DND-41 (cell line): Measurements from ENCODE around the gene HM13.
"Not testable (repeated sequence)": the region's sequence is repeated elsewhere in the genome, so short reads cannot be mapped to it uniquely, and the experiment has no call there.

Experiments
- ATAC-seq: fragments of 200-7000 bp; cut with Tn5 transposase; 3 replicates; pipeline ENCODE4 v1.9.1; 2021; ENCODE audit warnings: low read depth; ENCODE audit not compliant: insufficient read depth
- DNase-seq: peaks from one replicate; pipeline ENCODE4 v3.0.0-alpha.2; 2020
- H2AFZ ChIP-seq: 2 replicates; pipeline ENCODE4 v1.6.0; 2012; ENCODE audit warnings: low read depth, low read length
- H3K27ac ChIP-seq: 2 replicates; pipeline ENCODE4 v1.5.1; 2012; ENCODE audit warnings: low read length, inconsistent platforms
- H3K27me3 ChIP-seq: fragments of 200-600 bp; sonication (generic); 2 replicates; pipeline ENCODE4 v1.6.0; 2012; ENCODE audit warnings: low read length, mild to moderate bottlenecking, inconsistent platforms; ENCODE audit not compliant: insufficient read depth, poor library complexity
- H3K36me3 ChIP-seq: 2 replicates; pipeline ENCODE4 v1.5.1; 2012; ENCODE audit warnings: low read length, inconsistent platforms; ENCODE audit not compliant: insufficient read depth
- H3K4me1 ChIP-seq: 2 replicates; pipeline ENCODE4 v1.5.1; 2012; ENCODE audit warnings: mild to moderate bottlenecking, low read length; ENCODE audit not compliant: insufficient read depth
- H3K4me2 ChIP-seq: 2 replicates; pipeline ENCODE4 v1.6.0; 2012; ENCODE audit warnings: mild to moderate bottlenecking, moderate library complexity, low read length, inconsistent platforms; ENCODE audit not compliant: insufficient read depth
- H3K4me3 ChIP-seq, 2 experiments: fragments of 200-600 bp in 1 of 2; shearing (Covaris generic) in 1 of 2; 2 replicates each; pipeline ENCODE4 v1.5.1; 2012 to 2016; ENCODE audit warnings: inconsistent platforms in 2 of 2, low read length in 2 of 2, mild to moderate bottlenecking in 2 of 2, low read depth in 1 of 2, moderate library complexity in 1 of 2
- H3K79me2 ChIP-seq: 2 replicates; pipeline ENCODE4 v1.6.0; 2012; ENCODE audit warnings: low read length, inconsistent platforms; ENCODE audit not compliant: insufficient read depth
- H3K9ac ChIP-seq: 2 replicates; pipeline ENCODE4 v1.6.0; 2012; ENCODE audit warnings: low read depth, mild to moderate bottlenecking, inconsistent platforms, low read length, moderate library complexity
- H3K9me3 ChIP-seq: 2 replicates; pipeline ENCODE4 v1.5.1; 2012; ENCODE audit warnings: low read length, moderate library complexity, mild to moderate bottlenecking, inconsistent platforms; ENCODE audit not compliant: insufficient read depth, severe bottlenecking
- H4K20me1 ChIP-seq: 2 replicates; pipeline ENCODE4 v1.6.0; 2012; ENCODE audit warnings: low read length; ENCODE audit not compliant: insufficient read depth
- CTCF ChIP-seq: IDR thresholded peaks from 2 replicates; pipeline ENCODE4 v1.5.1; 2012; ENCODE audit warnings: borderline replicate concordance, low read length, moderate library complexity, mild to moderate bottlenecking; ENCODE audit not compliant: poor library complexity, severe bottlenecking; ENCODE audit errors: extremely low read depth
- EZH2 ChIP-seq: IDR thresholded peaks from 3 replicates; pipeline ENCODE4 v1.6.1; 2012; ENCODE audit warnings: borderline replicate concordance, low read depth, mild to moderate bottlenecking, moderate library complexity, low read length, inconsistent platforms; ENCODE audit not compliant: severe bottlenecking

HM13 gene

GRCh38 chr20:31515775-31516107, 1.5 kb downstream of the HM13 start:
- Histone ChIP-seq H2AFZ (no peak overlapping the region), H3K79me2 (peaks cover 61% of the 10 kb centered on the region), H3K4me3 (peak overlapping the region; percentile 50 to 78; a peak in 3 of 4 replicates), H3K9ac (peak overlapping the region; percentile 67), H3K36me3 (peaks cover 42% of the 10 kb centered on the region), H3K27me3 (no peaks in the 10 kb centered on the region), H3K4me2 (peak overlapping the region; percentile 83), H3K9me3 (no peaks in the 10 kb centered on the region), H3K27ac (peak overlapping the region; percentile 75), H3K4me1 (peaks cover 36% of the 10 kb centered on the region), H4K20me1 (peaks cover 46% of the 10 kb centered on the region)
- no peak for ATAC-seq
- no peak for DNase-seq
- TF ChIP-seq EZH2 (no peak), CTCF (no peak)

- peaks cover 47% of the 10 kb centered on the region for H3K36me3 ChIP-seq
- TF ChIP-seq EZH2 = no peak
- no peak for TF ChIP-seq CTCF
- DNase-seq (no peak), ATAC-seq (no peak)
- peak overlapping the region; percentile 67 for H3K9ac ChIP-seq
- peak overlapping the region; percentile 83 for H3K4me2 ChIP-seq
- no peaks in the 10 kb centered on the region for H3K9me3 ChIP-seq
- peaks cover 49% of the 10 kb centered on the region for H4K20me1 ChIP-seq
- H3K4me1 ChIP-seq = peaks cover 36% of the 10 kb centered on the region
- H3K27ac ChIP-seq = peak overlapping the region; percentile 75
- H2AFZ ChIP-seq = no peak overlapping the region
- H3K4me3 ChIP-seq = peak overlapping the region; percentile 50 to 78; a peak in 3 of 4 replicates
- peaks cover 65% of the 10 kb centered on the region for H3K79me2 ChIP-seq
- no peaks in the 10 kb centered on the region for H3K27me3 ChIP-seq
These were observed 1.9 kb downstream of the HM13 start for GRCh38 chr20:31516166-31516565.

GRCh38 chr20:31516651-31517050, 2.4 kb downstream of the HM13 start:
- TF ChIP-seq CTCF (no peak), EZH2 (no peak)
- H3K4me2 ChIP-seq = peak overlapping the region; percentile 83
- no peaks in the 10 kb centered on the region for H3K27me3 ChIP-seq
- H3K4me1 ChIP-seq = peaks cover 36% of the 10 kb centered on the region
- H3K36me3 ChIP-seq = peaks cover 49% of the 10 kb centered on the region
- no peak for DNase-seq
- no peaks in the 10 kb centered on the region for H3K9me3 ChIP-seq
- peak overlapping the region in 1 of 2 experiments; percentile 78; a peak in 2 of 4 replicates for H3K4me3 ChIP-seq
- peak overlapping the region; percentile 75 for H3K27ac ChIP-seq
- H2AFZ ChIP-seq = no peak overlapping the region
- H3K79me2 ChIP-seq = peaks cover 69% of the 10 kb centered on the region
- peak overlapping the region; percentile 67 for H3K9ac ChIP-seq
- ATAC-seq = no peak
- peaks cover 51% of the 10 kb centered on the region for H4K20me1 ChIP-seq

- Histone ChIP-seq H3K4me2 (peak overlapping the region; percentile 83), H3K4me3 (peak overlapping the region in 1 of 2 experiments; percentile 78; a peak in 1 of 4 replicates), H2AFZ (no peak overlapping the region), H3K4me1 (peaks cover 36% of the 10 kb centered on the region), H3K36me3 (peaks cover 54% of the 10 kb centered on the region), H3K79me2 (peaks cover 77% of the 10 kb centered on the region), H4K20me1 (peaks cover 55% of the 10 kb centered on the region), H3K9ac (0 out of 2 replicates have a peak overlapping the region, but pooled peaks have one; percentile 1), H3K27me3 (no peaks in the 10 kb centered on the region), H3K27ac (peak overlapping the region; percentile 75), H3K9me3 (no peaks in the 10 kb centered on the region)
- DNase-seq (peak; percentile 38), ATAC-seq (no peak)
- no peak for TF ChIP-seq EZH2
- TF ChIP-seq CTCF = peak; percentile 47
These were observed 3.1 kb downstream of the HM13 start for GRCh38 chr20:31517373-31517772.

- Histone ChIP-seq H3K79me2 (peaks cover 91% of the 10 kb centered on the region), H3K4me1 (peaks cover 18% of the 10 kb centered on the region), H4K20me1 (peaks cover 60% of the 10 kb centered on the region), H3K36me3 (peaks cover 71% of the 10 kb centered on the region)
- H3K27me3 ChIP-seq, H3K4me2 ChIP-seq, ATAC-seq, H2AFZ ChIP-seq, H3K4me3 ChIP-seq, H3K9ac ChIP-seq, H3K27ac ChIP-seq, H3K9me3 ChIP-seq, DNase-seq: not testable (repeated sequence)
These were observed 7.0 kb downstream of the HM13 start for GRCh38 chr20:31521267-31521666.
